AG04449 (cell line): ENCODE measurements around the gene RNLS.

Experiments
- CTCF ChIA-PET: fragments of 350-600 bp; formaldehyde crosslinking; extraction: SDS; loops from one replicate; lab custom pipeline; 2021; ENCODE audit warnings: antibody characterized with exemption; lab: Yijun Ruan, JAX
- POLR2A ChIA-PET: fragments of 400-600, 350-600 bp; formaldehyde crosslinking; extraction: SDS; loops from one replicate; lab custom pipeline; 2020; ENCODE audit warnings: antibody characterized with exemption, inconsistent platforms; lab: Yijun Ruan, JAX
- DNase-seq: peaks from one replicate; pipeline ENCODE4 v3.0.0-alpha.2; 2010; ENCODE audit warnings: low read depth, low spot score
- H3K4me3 ChIP-seq: 2 replicates; pipeline ENCODE4 v1.5.1; 2011; ENCODE audit warnings: low read depth, mild to moderate bottlenecking, control low read depth, low read length
- CTCF ChIP-seq: IDR thresholded peaks from one replicate; pipeline ENCODE4 v1.5.1; 2011; ENCODE audit warnings: mild to moderate bottlenecking, moderate library complexity, low read length, control low read depth, inconsistent platforms; ENCODE audit not compliant: insufficient read depth; ENCODE audit errors: missing control alignments

Gene RNLS

GRCh38 chr10:88227342-88228018 lies 355.6 kb downstream of the RNLS start:
- CTCF ChIA-PET: no interaction called here

GRCh38 chr10:88226891-88227290 lies 356.2 kb downstream of the RNLS start:
- H3K4me3 ChIP-seq: no peak overlapping the region
- ChIA-PET POLR2A (no interaction called here), CTCF (no interaction called here)
- no peak for DNase-seq
- TF ChIP-seq CTCF: no peak

More at GRCh38 chr10:88227342-88228018, 355.6 kb downstream of the RNLS start:
- POLR2A ChIA-PET: no interaction called here
- DNase-seq: no peak
- no peak overlapping the region for H3K4me3 ChIP-seq
- no peak for TF ChIP-seq CTCF

GRCh38 chr10:88226071-88226659 lies 357.0 kb downstream of the RNLS start:
- POLR2A ChIA-PET: no interaction called here
- no peak for DNase-seq
- TF ChIP-seq CTCF: no peak
- no peak overlapping the region for H3K4me3 ChIP-seq
- CTCF ChIA-PET: no interaction called here
